Natural killer cell (primary cell): Measurements from ENCODE around the gene YOD1. TPM values are rescaled to one million over a fixed set of nuclear protein-coding genes. Genes with fewer than 3 reads are reported as not detected.

ENCODE experiments used
- ATAC-seq, 3 donors: fragments of 150-1000 bp in 2 of 3; fragments of 200-7000 bp in 1 of 3; cut with Tn5 transposase; 1 replicate in 1 of 3; 2 replicates in 2 of 3; pipeline ENCODE4 v1.10.0; 2021; ENCODE audit warnings: mild to moderate bottlenecking in 2 of 3, moderate library complexity in 2 of 3
- DNase-seq, 2 donors: peaks; one replicate each; pipeline versions ENCODE4 v3.0.0 to v3.0.0-alpha.2; 2013 to 2021; ENCODE audit warnings: mixed read lengths in 1 of 2
- H3K27ac ChIP-seq: one replicate; pipeline ENCODE4 v1.5.1; 2013; ENCODE audit warnings: mild to moderate bottlenecking, low read length
- H3K27me3 ChIP-seq: one replicate; pipeline ENCODE4 v1.6.1; 2013; ENCODE audit warnings: low read length; ENCODE audit not compliant: control insufficient read depth, insufficient read depth
- H3K36me3 ChIP-seq: one replicate; pipeline ENCODE4 v1.6.1; 2013; ENCODE audit warnings: low read length; ENCODE audit not compliant: control insufficient read depth, insufficient read depth
- H3K4me1 ChIP-seq: one replicate; pipeline ENCODE4 v1.6.1; 2013; ENCODE audit warnings: low read length; ENCODE audit not compliant: control insufficient read depth, insufficient read depth
- H3K4me3 ChIP-seq: one replicate; pipeline ENCODE4 v1.5.1; 2013; ENCODE audit warnings: low read length
- H3K9me3 ChIP-seq: one replicate; pipeline ENCODE4 v1.6.1; 2013; ENCODE audit warnings: low read length; ENCODE audit not compliant: control insufficient read depth, insufficient read depth
- H3K27ac Mint-ChIP-seq, 2 donors: one replicate each; pipeline ENCODE4 v1.8.0; 2022; ENCODE audit warnings: mild to moderate bottlenecking in 2 of 2, mixed read lengths in 2 of 2, moderate library complexity in 1 of 2
- H3K27me3 Mint-ChIP-seq, 2 donors: one replicate each; pipeline ENCODE4 v1.8.0; 2022; ENCODE audit warnings: low read depth in 2 of 2, mixed read lengths in 2 of 2
- H3K36me3 Mint-ChIP-seq: one replicate; pipeline ENCODE4 v1.8.0; 2022; ENCODE audit warnings: mixed read lengths
- H3K4me1 Mint-ChIP-seq, 2 donors: one replicate each; pipeline ENCODE4 v1.8.0; 2022; ENCODE audit warnings: mixed read lengths in 2 of 2
- H3K4me3 Mint-ChIP-seq: one replicate; pipeline ENCODE4 v1.8.0; 2022; ENCODE audit warnings: mild to moderate bottlenecking, moderate library complexity, mixed read lengths
- H3K9me3 Mint-ChIP-seq, 2 donors: one replicate each; pipeline ENCODE4 v1.8.0; 2022; ENCODE audit warnings: mixed read lengths in 2 of 2
- WGBS: methylation state at CpG from one replicate; pipeline ENCODE4 v1.1.7; 2013; ENCODE audit warnings: missing lambda C conversion rate; ENCODE audit not compliant: insufficient coverage; 5-methylcytosine and 5-hydroxymethylcytosine counted together
- intact Hi-C: fragments of 100-400 bp; cut with micrococcal nuclease; formaldehyde crosslinking; loops from one replicate; pipeline ENCODE4 v1.14.2; 2022
- total RNA-seq, 4 donors: library from RNA; stranded (reverse); fragments of 120-200 nt in 1 of 4; gene quantifications; one replicate each; pipeline versions ENCODE4 v1.2.3 to v1.2.4, GENCODE V29; 2013 to 2022
- TF ChIP-seq, protein P1 (sequence below): fragments of 200-600 bp; IDR thresholded peaks from one replicate; pipeline ENCODE4 v1.8.0; 2022; ENCODE audit warnings: antibody characterized with exemption

Gene YOD1
- total RNA-seq, 3 donors from 2014 or later (not counting 1 experiment from before 2014, with no cell fraction given) = 20.6 to 22.8 (median 21.2) TPM

DNA sequence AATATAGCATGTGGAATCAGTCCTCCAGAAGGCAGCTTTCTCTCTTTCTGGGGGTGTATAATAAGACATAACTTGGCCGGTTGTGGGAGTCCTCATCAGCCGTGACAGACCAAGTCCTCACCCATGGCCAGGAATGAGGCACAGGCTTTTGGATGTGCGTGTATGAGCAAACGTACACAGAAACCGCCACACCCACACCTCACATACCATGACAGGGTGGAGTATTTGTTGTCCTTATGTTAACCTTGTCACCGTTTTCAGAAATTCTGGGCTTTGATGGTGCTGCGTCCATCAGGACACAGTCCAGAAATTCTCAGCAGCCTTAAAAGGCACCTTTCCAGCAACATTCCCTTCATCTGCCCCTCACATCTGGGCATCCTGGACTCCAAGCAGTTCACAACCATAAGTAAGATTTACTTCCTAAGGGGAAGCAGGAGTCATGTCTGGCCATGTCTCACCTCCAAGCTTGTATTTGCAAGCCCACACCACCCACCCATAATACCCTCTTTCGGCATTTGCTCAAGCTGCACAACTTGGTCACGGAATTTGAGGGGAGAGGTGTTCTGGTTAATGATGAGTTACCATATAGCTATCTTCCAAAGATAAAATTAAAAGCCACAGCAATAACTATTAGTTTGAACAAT is 30.8 kb downstream of the YOD1 start:
- H3K4me1 ChIP-seq = no peaks in the 10 kb centered on the region
- no peak overlapping the region for H3K4me3 Mint-ChIP-seq
- no peaks in the 10 kb centered on the region for H3K9me3 Mint-ChIP-seq
- ATAC-seq (no peak), DNase-seq (no peak)
- no peak overlapping the region for H3K4me3 ChIP-seq
- H3K27me3 Mint-ChIP-seq = peaks cover under 1 to 19% of the 10 kb centered on the region in 2 donors
- H3K27ac Mint-ChIP-seq = no peak overlapping the region
- H3K36me3 ChIP-seq = no peaks in the 10 kb centered on the region
- intact Hi-C loops = no loop called here
- no peaks in the 10 kb centered on the region for H3K36me3 Mint-ChIP-seq
- TF ChIP-seq, protein P1, sequence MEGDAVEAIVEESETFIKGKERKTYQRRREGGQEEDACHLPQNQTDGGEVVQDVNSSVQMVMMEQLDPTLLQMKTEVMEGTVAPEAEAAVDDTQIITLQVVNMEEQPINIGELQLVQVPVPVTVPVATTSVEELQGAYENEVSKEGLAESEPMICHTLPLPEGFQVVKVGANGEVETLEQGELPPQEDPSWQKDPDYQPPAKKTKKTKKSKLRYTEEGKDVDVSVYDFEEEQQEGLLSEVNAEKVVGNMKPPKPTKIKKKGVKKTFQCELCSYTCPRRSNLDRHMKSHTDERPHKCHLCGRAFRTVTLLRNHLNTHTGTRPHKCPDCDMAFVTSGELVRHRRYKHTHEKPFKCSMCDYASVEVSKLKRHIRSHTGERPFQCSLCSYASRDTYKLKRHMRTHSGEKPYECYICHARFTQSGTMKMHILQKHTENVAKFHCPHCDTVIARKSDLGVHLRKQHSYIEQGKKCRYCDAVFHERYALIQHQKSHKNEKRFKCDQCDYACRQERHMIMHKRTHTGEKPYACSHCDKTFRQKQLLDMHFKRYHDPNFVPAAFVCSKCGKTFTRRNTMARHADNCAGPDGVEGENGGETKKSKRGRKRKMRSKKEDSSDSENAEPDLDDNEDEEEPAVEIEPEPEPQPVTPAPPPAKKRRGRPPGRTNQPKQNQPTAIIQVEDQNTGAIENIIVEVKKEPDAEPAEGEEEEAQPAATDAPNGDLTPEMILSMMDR = no peak
- no peaks in the 10 kb centered on the region for H3K9me3 ChIP-seq
- H3K4me1 Mint-ChIP-seq = no peaks in the 10 kb centered on the region
- H3K27me3 ChIP-seq = no peaks in the 10 kb centered on the region
- WGBS = 96% methylated on average over 5 of the region's 9 CpGs
- no peak overlapping the region for H3K27ac ChIP-seq

DNA sequence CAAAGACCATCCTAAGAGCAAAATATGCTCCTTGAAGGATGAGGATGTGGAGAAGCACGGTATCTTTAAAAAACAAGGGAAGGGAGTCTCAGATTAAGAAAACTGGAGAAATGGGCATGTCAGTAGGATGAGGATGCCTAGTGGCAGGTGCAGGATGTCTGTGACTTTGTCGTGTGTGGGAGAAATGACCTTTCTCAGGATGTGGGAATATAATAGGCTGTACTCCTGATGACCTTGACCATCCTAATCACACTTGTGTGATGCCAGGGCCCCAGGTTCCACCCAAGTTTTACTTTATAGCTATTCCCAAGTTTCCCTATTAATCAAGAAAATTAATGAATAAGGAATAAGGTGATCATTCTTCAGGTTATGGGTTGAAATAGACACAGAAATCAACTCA is 31.3 kb downstream of the YOD1 start:
- no peak for ATAC-seq
- no peak for DNase-seq
- Mint-ChIP-seq H3K27me3 (peaks cover 6 to 24% of the 10 kb centered on the region in 2 donors), H3K9me3 (no peaks in the 10 kb centered on the region), H3K27ac (no peak overlapping the region), H3K4me3 (no peak overlapping the region), H3K4me1 (no peaks in the 10 kb centered on the region), H3K36me3 (no peaks in the 10 kb centered on the region)
- H3K27ac ChIP-seq = no peak overlapping the region
- H3K9me3 ChIP-seq = no peaks in the 10 kb centered on the region
- H3K4me1 ChIP-seq = no peaks in the 10 kb centered on the region
- intact Hi-C loops = no loop called here
- H3K4me3 ChIP-seq = no peak overlapping the region
- 87% methylated on average over 2 of the region's 2 CpGs for WGBS
- H3K36me3 ChIP-seq = no peaks in the 10 kb centered on the region
- TF ChIP-seq, protein P1 = no peak
- H3K27me3 ChIP-seq = no peaks in the 10 kb centered on the region

DNA sequence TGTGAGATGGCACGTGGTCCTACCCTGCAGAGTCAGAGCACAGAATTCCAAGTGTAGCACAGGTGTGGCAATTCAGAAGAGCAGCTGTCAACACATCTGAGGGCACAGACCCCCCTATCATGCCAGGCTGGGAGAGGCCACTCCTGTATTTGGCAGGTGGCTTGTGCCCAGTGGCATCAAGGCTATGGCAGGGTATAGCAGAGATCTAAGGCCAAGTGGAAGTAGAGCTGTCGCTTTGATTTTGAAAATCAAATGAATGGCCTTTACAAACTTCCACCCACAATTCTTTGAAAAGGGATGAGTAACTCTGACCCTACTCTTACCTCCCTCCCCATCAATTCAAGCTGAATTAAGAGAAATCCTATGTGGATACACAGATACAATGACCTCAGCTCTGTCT is 31.8 kb downstream of the YOD1 start:
- no peaks in the 10 kb centered on the region for H3K9me3 ChIP-seq
- Mint-ChIP-seq H3K36me3 (no peaks in the 10 kb centered on the region), H3K4me1 (no peaks in the 10 kb centered on the region), H3K27me3 (peaks cover 11 to 24% of the 10 kb centered on the region in 2 donors), H3K4me3 (no peak overlapping the region), H3K9me3 (no peaks in the 10 kb centered on the region), H3K27ac (no peak overlapping the region)
- WGBS = 79% methylated on average over 2 of the region's 2 CpGs
- no peaks in the 10 kb centered on the region for H3K27me3 ChIP-seq
- intact Hi-C loops = no loop called here
- no peaks in the 10 kb centered on the region for H3K36me3 ChIP-seq
- no peak for DNase-seq
- no peak for ATAC-seq
- H3K27ac ChIP-seq = no peak overlapping the region
- TF ChIP-seq, protein P1 = no peak
- H3K4me1 ChIP-seq = no peaks in the 10 kb centered on the region
- H3K4me3 ChIP-seq = no peak overlapping the region

DNA sequence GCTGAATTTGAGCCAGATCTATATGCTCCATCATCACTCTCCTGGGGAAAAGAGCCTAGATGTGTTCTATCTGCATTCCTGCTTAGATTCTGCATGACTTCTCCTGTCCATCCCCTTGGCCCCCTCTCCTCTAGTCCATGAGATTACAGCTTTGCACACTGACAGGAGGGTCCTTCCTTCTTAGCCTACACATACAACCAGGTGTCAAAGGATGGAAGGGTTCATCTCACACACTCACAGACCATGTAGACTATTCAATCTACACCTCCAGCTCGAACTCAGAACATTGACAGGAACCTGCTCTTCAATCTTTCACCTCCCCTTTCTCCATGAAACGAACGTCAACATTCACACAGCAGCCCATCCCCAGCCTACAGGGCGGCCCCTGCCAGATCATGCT is 32.3 kb downstream of the YOD1 start:
- H3K4me1 Mint-ChIP-seq = no peaks in the 10 kb centered on the region
- Histone ChIP-seq H3K27me3 (no peaks in the 10 kb centered on the region), H3K4me3 (no peak overlapping the region), H3K36me3 (no peaks in the 10 kb centered on the region), H3K27ac (no peak overlapping the region), H3K4me1 (no peaks in the 10 kb centered on the region), H3K9me3 (no peaks in the 10 kb centered on the region)
- ATAC-seq = no peak
- 88% methylated on average over 4 of the region's 4 CpGs for WGBS
- H3K4me3 Mint-ChIP-seq = no peak overlapping the region
- H3K9me3 Mint-ChIP-seq = no peaks in the 10 kb centered on the region
- H3K27me3 Mint-ChIP-seq = peaks cover 15 to 25% of the 10 kb centered on the region in 2 donors
- intact Hi-C loops = no loop called here
- no peaks in the 10 kb centered on the region for H3K36me3 Mint-ChIP-seq
- TF ChIP-seq, protein P1 = no peak
- no peak for DNase-seq
- H3K27ac Mint-ChIP-seq = no peak overlapping the region
